Measurements from ENCODE around the gene PAX7. TPM values are rescaled to one million over a fixed set of nuclear protein-coding genes. Genes with fewer than 3 reads are reported as not detected.

PAX7 gene
- total RNA-seq, 1 experiment from 2014 or later, result 0.15 TPM

GRCh38 chr1:18789246-18789645 is 158.6 kb downstream of the PAX7 start:
- Histone ChIP-seq H2AK5ac (ENCODE audit: insufficient read length, low read length) (no peak overlapping the region), H3K14ac (ENCODE audit: insufficient read depth, low read length) (no peak overlapping the region), H3K9ac (ENCODE audit: extremely low read depth, insufficient read length, low read length) (no peak overlapping the region), H2BK12ac (ENCODE audit: insufficient read length, low read depth, low read length) (no peak overlapping the region), H2AFZ (ENCODE audit: low read length) (no peak overlapping the region), H3K79me2 (ENCODE audit: insufficient read depth, low read length) (no peaks in the 10 kb centered on the region), H3K4me1 (ENCODE audit: insufficient read depth, low read length) (peaks cover 6% of the 10 kb centered on the region), H3K9me3 (ENCODE audit: control insufficient read depth, low read depth, low read length) (no peaks in the 10 kb centered on the region), H2BK5ac (ENCODE audit: insufficient read length, low read length) (no peak overlapping the region), H4K91ac (ENCODE audit: insufficient read length, low read depth, low read length) (no peak overlapping the region), H2BK15ac (ENCODE audit: low read depth, low read length) (no peak overlapping the region), H3K23ac (ENCODE audit: insufficient read length, low read depth, low read length) (no peak overlapping the region), H3K4me2 (ENCODE audit: insufficient read depth, insufficient read length, low read length) (no peak overlapping the region), H3K18ac (ENCODE audit: insufficient read length, low read depth, low read length) (no peak overlapping the region), H3K27ac (ENCODE audit: insufficient read length, low read depth, low read length) (no peak overlapping the region), H3K79me1 (ENCODE audit: insufficient read depth, low read depth, low read length, poor library complexity, severe bottlenecking) (no peaks in the 10 kb centered on the region), H2BK120ac (ENCODE audit: low read depth, low read length, poor library complexity, severe bottlenecking) (no peak overlapping the region), H4K8ac (replicated peaks; ENCODE audit: insufficient read length, low read depth, low read length) (no peak overlapping the region), H4K5ac (ENCODE audit: insufficient read length, low read depth, low read length) (no peak overlapping the region), H3T11ph (ENCODE audit: low read length) (no peak overlapping the region), H3K4ac (ENCODE audit: low read depth, low read length) (no peak overlapping the region), H3K27me3 (ENCODE audit: insufficient read depth, low read length) (no peaks in the 10 kb centered on the region), H3K23me2 (ENCODE audit: insufficient read length, low read depth, low read length, poor library complexity, severe bottlenecking) (peaks cover 2% of the 10 kb centered on the region), H3K56ac (ENCODE audit: insufficient read length, low read depth, low read length) (no peak overlapping the region), H2BK20ac (ENCODE audit: low read depth, low read length, poor library complexity, severe bottlenecking) (no peak overlapping the region), H4K20me1 (ENCODE audit: control insufficient read depth, insufficient read depth, insufficient read length) (no peaks in the 10 kb centered on the region)
- no peak for TF ChIP-seq CTCF (conservative IDR thresholded peaks at IDR 0.05)
- H3K4me1 Mint-ChIP-seq, result peaks cover 21 to 34% of the 10 kb centered on the region in 2 experiments
- no peak overlapping the region for H3K4me3 Mint-ChIP-seq
- H3K27me3 Mint-ChIP-seq (ENCODE audit: low read depth), result peaks cover 40% of the 10 kb centered on the region
- H3K27ac Mint-ChIP-seq, result no peak overlapping the region
- WGBS (ENCODE audit: extremely low coverage, insufficient read length, low lambda C conversion rate), result no CpG with 5 or more reads among the region's 4 CpGs
- no peaks in the 10 kb centered on the region for H3K36me3 Mint-ChIP-seq (ENCODE audit: insufficient read depth in 1 of 3, low read depth in 3 of 3)
- no peak for DNase-seq
- peaks cover 0 to 3% of the 10 kb centered on the region in 2 experiments; a peak in 1 of 5 replicates for H3K9me3 Mint-ChIP-seq

All from H9 (cell line).